GM12878 (cell line): ENCODE measurements around the gene RAB10. TPM values are rescaled to one million over a fixed set of nuclear protein-coding genes. Genes with fewer than 3 reads are reported as not detected.

Experiments
- ATAC-seq: fragments of 200-7000 bp; cut with Tn5 transposase; 3 replicates; pipeline ENCODE4 v1.9.1; 2020; ENCODE audit warnings: mild to moderate bottlenecking, moderate library complexity
- BruUV-seq: library from RNA; stranded (reverse); fragments of 400-500 nt; replicated peaks from 2 replicates; lab custom pipeline; 2021; lab: Mats Ljungman, UMichigan
- CTCF ChIA-PET: fragments of 300-600 bp; sonication (Branson Sonifier 250); formaldehyde crosslinking; extraction: SDS; loops from one replicate; lab custom pipeline; 2021; ENCODE audit warnings: inconsistent platforms; lab: Yijun Ruan, JAX
- POLR2A ChIA-PET: fragments of 350-600 bp; formaldehyde crosslinking; extraction: SDS; loops from one replicate; lab custom pipeline; 2021; ENCODE audit warnings: inconsistent platforms; lab: Charles Lee
- RAD21 ChIA-PET: fragments of 300-600 bp; sonication (Branson Sonifier 250); formaldehyde crosslinking; loops from one replicate; lab custom pipeline; 2023; ENCODE audit warnings: antibody characterized with exemption; ENCODE audit not compliant: unreplicated experiment; lab: Charles Lee
- SMC1A ChIA-PET: fragments of 300-600 bp; sonication (Branson Sonifier 250); formaldehyde crosslinking; loops from one replicate; lab custom pipeline; 2023; ENCODE audit not compliant: unreplicated experiment, uncharacterized antibody; lab: Charles Lee
- DNase-seq: peaks from one replicate; pipeline ENCODE4 v3.0.0-alpha.2; 2011; ENCODE audit warnings: low read depth, low spot score
- FAIRE-seq: peaks from 3 replicates; lab custom pipeline; 2011; peaks lifted over from hg19 to GRCh38; lab: Jason Lieb, UNC
- H2AFZ ChIP-seq: 2 replicates; pipeline ENCODE4 v1.6.0; 2011; ENCODE audit warnings: low read depth, low read length, control low read depth; ENCODE audit not compliant: control insufficient read depth
- H3K27ac ChIP-seq: 2 replicates; pipeline ENCODE4 v1.5.1; 2011; ENCODE audit warnings: control low read depth; ENCODE audit not compliant: control insufficient read depth, insufficient read depth
- H3K27me3 ChIP-seq, 2 experiments: replicated peaks in 1 of 2; 2 replicates each; pipeline versions ENCODE4 v1.6.0 to v1.6.1; 2011; ENCODE audit warnings: low read length in 1 of 2; ENCODE audit not compliant: control insufficient read depth in 2 of 2, insufficient read depth in 2 of 2
- H3K36me3 ChIP-seq, 2 experiments: 2 replicates each; pipeline ENCODE4 v1.5.1; 2011; ENCODE audit warnings: low read length in 1 of 2; ENCODE audit not compliant: control insufficient read depth in 2 of 2, insufficient read depth in 2 of 2
- H3K4me1 ChIP-seq: 2 replicates; pipeline ENCODE4 v1.6.1; 2011; ENCODE audit warnings: mild to moderate bottlenecking, low read length, moderate library complexity, mixed read lengths; ENCODE audit not compliant: control insufficient read depth, insufficient read depth
- H3K4me2 ChIP-seq: 2 replicates; pipeline ENCODE4 v1.6.0; 2011; ENCODE audit warnings: control low read depth; ENCODE audit not compliant: control insufficient read depth, insufficient read depth
- H3K4me3 ChIP-seq: fragments of 200-600 bp; sonication (generic); 2 replicates; pipeline ENCODE4 v1.5.1; 2016
- H3K79me2 ChIP-seq: 2 replicates; pipeline ENCODE4 v1.6.0; 2011; ENCODE audit warnings: low read length; ENCODE audit not compliant: control insufficient read depth, insufficient read depth
- H3K9ac ChIP-seq: 2 replicates; pipeline ENCODE4 v1.8.0; 2011; ENCODE audit warnings: low read length, control low read depth, mixed read lengths; ENCODE audit not compliant: control insufficient read depth, insufficient read depth
- H3K9me3 ChIP-seq: replicated peaks from 3 replicates; pipeline ENCODE4 v1.5.1; 2011; ENCODE audit warnings: mild to moderate bottlenecking, low read length; ENCODE audit not compliant: control insufficient read depth, insufficient read depth
- H4K20me1 ChIP-seq: 2 replicates; pipeline ENCODE4 v1.6.0; 2011; ENCODE audit not compliant: control insufficient read depth, insufficient read depth
- CUX1 ChIP-seq: IDR thresholded peaks from 2 replicates; pipeline ENCODE4 v1.6.1; 2012; ENCODE audit warnings: improper control_type of control experiment, low read depth, low read length; ENCODE audit not compliant: insufficient replicate concordance
- EP300 ChIP-seq, 2 experiments: fragments of 150-350 bp in 1 of 2; IDR thresholded peaks; 2 replicates each; pipeline ENCODE4 v1.6.1; 2011 to 2012; ENCODE audit warnings: low read depth in 2 of 2, low read length in 2 of 2, borderline replicate concordance in 1 of 2, improper control_type of control experiment in 1 of 2, inconsistent platforms in 1 of 2; ENCODE audit not compliant: control insufficient read depth in 1 of 2
- IRF4 ChIP-seq: IDR thresholded peaks from 2 replicates; pipeline ENCODE4 v1.6.1; 2011; ENCODE audit warnings: low read depth, low read length
- KDM1A ChIP-seq: fragments of 200-600 bp; sonication (generic); IDR thresholded peaks from 2 replicates; pipeline ENCODE4 v1.6.1; 2016; ENCODE audit warnings: borderline replicate concordance
- KLF5 ChIP-seq: fragments of 450-650 bp; IDR thresholded peaks from 2 replicates; pipeline ENCODE4 v1.6.1; 2014; ENCODE audit warnings: mild to moderate bottlenecking; ENCODE audit not compliant: partially characterized antibody
- LARP7 ChIP-seq: fragments of 450-650 bp; IDR thresholded peaks from 2 replicates; pipeline ENCODE4 v1.6.1; 2017; ENCODE audit warnings: mild to moderate bottlenecking
- POLR2AphosphoS5 ChIP-seq: IDR thresholded peaks from 2 replicates; pipeline ENCODE4 v1.6.1; 2011; ENCODE audit warnings: mild to moderate bottlenecking, low read length, inconsistent platforms
- RB1 ChIP-seq: fragments of 450-650 bp; formaldehyde crosslinking; IDR thresholded peaks from 2 replicates; pipeline ENCODE4 v1.6.1; 2017; ENCODE audit warnings: mild to moderate bottlenecking, borderline replicate concordance
- RUNX3 ChIP-seq: IDR thresholded peaks from 2 replicates; pipeline ENCODE4 v1.6.1; 2012; ENCODE audit warnings: low read length, inconsistent platforms
- SRF ChIP-seq, 2 experiments: IDR thresholded peaks; 2 replicates each; pipeline ENCODE4 v1.6.1; 2011; ENCODE audit warnings: low read depth in 2 of 2, low read length in 2 of 2, mild to moderate bottlenecking in 1 of 2, moderate library complexity in 1 of 2
- ZBTB40 ChIP-seq: fragments of 450-650 bp; IDR thresholded peaks from 2 replicates; pipeline ENCODE4 v1.6.1; 2016; ENCODE audit warnings: mild to moderate bottlenecking, moderate library complexity, borderline replicate concordance
- WGBS: methylation state at CpG from one replicate; pipeline ENCODE4 v1.1.6; 2016; ENCODE audit warnings: low lambda C conversion rate; ENCODE audit not compliant: insufficient replicate concordance, insufficient coverage; ENCODE audit errors: missing lambda C conversion rate; 5-methylcytosine and 5-hydroxymethylcytosine counted together
- in situ Hi-C: fragments of 300-500 bp; cut with MboI; formaldehyde crosslinking; loops from 9 replicates; pipeline ENCODE4 v1.14.3; 2018; ENCODE audit warnings: mixed read lengths
- intact Hi-C: fragments of 100-400 bp; cut with micrococcal nuclease; formaldehyde crosslinking; loops from one replicate; pipeline ENCODE4 v1.14.2; 2022; ENCODE audit not compliant: unreplicated experiment
- polyA plus RNA-seq, 11 experiments: library from polyadenylated mRNA; depleted of rRNA in 4 of 11; unstranded in 6 of 11; stranded (reverse) in 5 of 11; fragments of >200 nt; fragmentation: Nextera tagmentation in 4 of 11; fragmentation: Illumina TruSeq in 1 of 11; extraction: Ambion mirVana in 4 of 11; extraction: Trizol in 1 of 11; gene quantifications; 1 replicate in 1 of 11; 2 replicates in 10 of 11; pipeline versions ENCODE4 v1.2.1 to v1.2.3, GENCODE V29; 2011 to 2016; ENCODE audit warnings: inconsistent platforms in 2 of 11, missing spikeins in 2 of 11, low read depth in 1 of 11
- total RNA-seq, 4 experiments: library from RNA; depleted of rRNA in 3 of 4; stranded (reverse); fragments of >200 nt in 3 of 4; fragmentation: Illumina TruSeq in 1 of 4; extraction: Trizol in 1 of 4; gene quantifications; 2 replicates each; pipeline versions ENCODE4 v1.2.1 to v1.2.3, GENCODE V29; 2013 to 2021

RAB10 gene
- total and polyA plus RNA-seq, 10 of the 15 experiments (the other 5 are each of a cell fraction or from before 2014, with no cell fraction given): 13.3 to 109 (median 82.0) TPM

DNA sequence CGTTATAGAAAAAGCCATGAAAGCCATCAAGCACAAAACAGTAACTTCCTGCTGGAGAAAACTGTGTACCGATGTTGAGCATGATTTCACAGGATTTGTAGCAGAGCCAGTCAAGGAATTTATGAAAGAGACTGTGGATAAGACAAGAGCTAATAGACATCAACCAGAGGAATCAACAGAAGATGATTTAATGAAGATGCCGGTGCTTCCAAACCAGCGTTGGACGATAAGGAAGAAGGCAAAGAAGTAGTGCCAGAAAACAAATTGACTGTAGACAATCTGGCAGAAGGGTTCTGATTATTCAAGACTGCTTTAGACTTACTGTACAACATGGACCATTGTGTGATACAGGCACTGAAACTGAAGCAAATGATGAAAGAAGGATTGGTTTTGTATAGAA, 89.5 kb downstream of the RAB10 start:
- H3K27me3 ChIP-seq: no peaks in the 10 kb centered on the region
- DNase-seq: no peak
- H3K9ac ChIP-seq: no peak overlapping the region
- intact Hi-C loops: no loop called here
- ChIA-PET CTCF (interaction anchor here (0.7 kb wide), 1 partner anchor 105 kb away, joined by 3 read pairs; no protein-coding TSS in a partner anchor), RAD21 (no interaction called here), POLR2A (interaction anchor here (0.6 kb wide), 1 partner anchor 799 kb away, joined by 3 read pairs; no protein-coding TSS in a partner anchor), SMC1A (interaction anchor here (0.6 kb wide), 2 partner anchors 21 to 36 kb away, joined by 3 read pairs; no protein-coding TSS in a partner anchor)
- no peaks in the 10 kb centered on the region for H3K4me1 ChIP-seq
- no peak for FAIRE-seq
- in situ Hi-C loops: no loop called here
- peaks cover 0 to 11% of the 10 kb centered on the region in 2 experiments for H3K36me3 ChIP-seq
- H3K4me2 ChIP-seq: no peak overlapping the region
- peaks cover 2% of the 10 kb centered on the region for H3K79me2 ChIP-seq
- H4K20me1 ChIP-seq: no peaks in the 10 kb centered on the region
- no peak overlapping the region for H3K27ac ChIP-seq
- 97% methylated on average over 5 of the region's 5 CpGs for WGBS
- no peak for ATAC-seq
- H3K4me3 ChIP-seq: no peak overlapping the region
- H2AFZ ChIP-seq: no peak overlapping the region
- TF ChIP-seq CUX1 (no peak), IRF4 (no peak), SRF (IDR thresholded peaks at IDR 0.05; ENCODE audit: low read depth in 2 of 2, low read length in 2 of 2) (no peak), POLR2AphosphoS5 (no peak), LARP7 (no peak), EP300 (IDR thresholded peaks at IDR 0.05; ENCODE audit: borderline replicate concordance in 1 of 2, control insufficient read depth in 1 of 2, low read depth in 2 of 2, low read length in 2 of 2) (no peak), KLF5 (no peak), RUNX3 (no peak), KDM1A (no peak), ZBTB40 (no peak), RB1 (no peak)
- no peaks in the 10 kb centered on the region for H3K9me3 ChIP-seq
- no TSS peak for BruUV-seq
